Omental fat pad (tissue), 4 donors: Measurements from ENCODE around the gene PSTPIP1. TPM values are rescaled to one million over a fixed set of nuclear protein-coding genes. Genes with fewer than 3 reads are reported as not detected.

ENCODE experiments used
- ATAC-seq: fragments of 150-250 bp; one replicate; pipeline ENCODE4 v1.9.1; 2016; ENCODE audit warnings: mild to moderate bottlenecking, moderate library complexity; ENCODE audit not compliant: low FRiP score
- DNase-seq: peaks from one replicate; pipeline ENCODE4 v3.0.0-alpha.2; 2019; ENCODE audit warnings: low spot score
- total RNA-seq, 4 donors: library from RNA; depleted of rRNA; stranded (reverse); fragments of >200 nt; gene quantifications; one replicate each; pipeline ENCODE4 v1.1.0, GENCODE V29; 2016
- TF ChIP-seq, protein P1 (sequence below), 3 donors: fragments of 450-650 bp; IDR thresholded peaks; one replicate each; pipeline ENCODE4 v1.5.1; 2016 to 2017; ENCODE audit warnings: antibody characterized with exemption in 3 of 3, mild to moderate bottlenecking in 3 of 3, moderate library complexity in 2 of 3

Gene PSTPIP1
- total RNA-seq, 4 donors from 2014 or later, result 6.3 to 38.5 (median 15.1) TPM

DNA sequence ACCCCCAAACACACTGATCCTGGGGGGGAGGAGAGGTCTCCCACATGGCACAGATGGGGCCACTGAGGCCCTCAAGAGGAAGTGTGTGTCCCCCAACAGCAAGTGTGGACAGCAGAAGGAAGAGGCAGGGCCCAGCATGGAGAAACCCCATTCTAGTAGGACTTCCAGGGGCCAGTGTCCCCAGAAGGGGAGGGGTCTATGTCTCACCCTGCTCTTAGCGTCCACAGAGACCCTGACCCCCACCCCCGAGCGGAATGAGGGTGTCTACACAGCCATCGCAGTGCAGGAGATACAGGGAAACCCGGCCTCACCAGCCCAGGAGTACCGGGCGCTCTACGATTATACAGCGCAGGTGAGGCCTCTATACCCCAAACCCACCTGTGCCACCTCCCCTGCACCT, 40.7 kb downstream of the PSTPIP1 start:
- ATAC-seq (no peak), DNase-seq (no peak)
- TF ChIP-seq, protein P1, sequence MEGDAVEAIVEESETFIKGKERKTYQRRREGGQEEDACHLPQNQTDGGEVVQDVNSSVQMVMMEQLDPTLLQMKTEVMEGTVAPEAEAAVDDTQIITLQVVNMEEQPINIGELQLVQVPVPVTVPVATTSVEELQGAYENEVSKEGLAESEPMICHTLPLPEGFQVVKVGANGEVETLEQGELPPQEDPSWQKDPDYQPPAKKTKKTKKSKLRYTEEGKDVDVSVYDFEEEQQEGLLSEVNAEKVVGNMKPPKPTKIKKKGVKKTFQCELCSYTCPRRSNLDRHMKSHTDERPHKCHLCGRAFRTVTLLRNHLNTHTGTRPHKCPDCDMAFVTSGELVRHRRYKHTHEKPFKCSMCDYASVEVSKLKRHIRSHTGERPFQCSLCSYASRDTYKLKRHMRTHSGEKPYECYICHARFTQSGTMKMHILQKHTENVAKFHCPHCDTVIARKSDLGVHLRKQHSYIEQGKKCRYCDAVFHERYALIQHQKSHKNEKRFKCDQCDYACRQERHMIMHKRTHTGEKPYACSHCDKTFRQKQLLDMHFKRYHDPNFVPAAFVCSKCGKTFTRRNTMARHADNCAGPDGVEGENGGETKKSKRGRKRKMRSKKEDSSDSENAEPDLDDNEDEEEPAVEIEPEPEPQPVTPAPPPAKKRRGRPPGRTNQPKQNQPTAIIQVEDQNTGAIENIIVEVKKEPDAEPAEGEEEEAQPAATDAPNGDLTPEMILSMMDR (IDR thresholded peaks at IDR 0.05), result no peak

DNA sequence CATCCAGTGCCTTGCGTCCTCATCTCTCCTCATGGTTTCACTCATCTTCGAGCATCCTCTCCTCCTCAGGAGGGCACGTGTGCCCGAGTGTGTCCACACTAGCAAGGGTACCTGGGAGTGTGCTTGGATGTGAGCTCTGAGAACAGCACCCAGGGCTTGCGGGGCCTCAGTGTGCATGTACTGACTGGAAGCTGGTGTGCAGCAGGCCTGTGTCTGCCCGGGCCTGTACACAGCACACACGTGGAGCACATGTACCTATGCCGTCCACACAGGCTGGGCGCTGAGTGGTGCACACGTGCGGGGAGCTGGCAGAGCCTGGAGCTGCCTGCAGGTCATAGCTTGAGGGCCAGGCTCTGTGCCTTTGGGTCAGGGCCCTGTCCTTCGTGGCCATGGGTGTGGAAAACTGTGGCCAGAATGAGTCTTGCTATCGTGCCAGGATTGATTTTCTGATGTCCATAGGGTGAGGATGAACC, 41.1 kb downstream of the PSTPIP1 start:
- TF ChIP-seq, protein P1 (IDR thresholded peaks at IDR 0.05), result no peak
- DNase-seq, result no peak
- no peak for ATAC-seq

DNA sequence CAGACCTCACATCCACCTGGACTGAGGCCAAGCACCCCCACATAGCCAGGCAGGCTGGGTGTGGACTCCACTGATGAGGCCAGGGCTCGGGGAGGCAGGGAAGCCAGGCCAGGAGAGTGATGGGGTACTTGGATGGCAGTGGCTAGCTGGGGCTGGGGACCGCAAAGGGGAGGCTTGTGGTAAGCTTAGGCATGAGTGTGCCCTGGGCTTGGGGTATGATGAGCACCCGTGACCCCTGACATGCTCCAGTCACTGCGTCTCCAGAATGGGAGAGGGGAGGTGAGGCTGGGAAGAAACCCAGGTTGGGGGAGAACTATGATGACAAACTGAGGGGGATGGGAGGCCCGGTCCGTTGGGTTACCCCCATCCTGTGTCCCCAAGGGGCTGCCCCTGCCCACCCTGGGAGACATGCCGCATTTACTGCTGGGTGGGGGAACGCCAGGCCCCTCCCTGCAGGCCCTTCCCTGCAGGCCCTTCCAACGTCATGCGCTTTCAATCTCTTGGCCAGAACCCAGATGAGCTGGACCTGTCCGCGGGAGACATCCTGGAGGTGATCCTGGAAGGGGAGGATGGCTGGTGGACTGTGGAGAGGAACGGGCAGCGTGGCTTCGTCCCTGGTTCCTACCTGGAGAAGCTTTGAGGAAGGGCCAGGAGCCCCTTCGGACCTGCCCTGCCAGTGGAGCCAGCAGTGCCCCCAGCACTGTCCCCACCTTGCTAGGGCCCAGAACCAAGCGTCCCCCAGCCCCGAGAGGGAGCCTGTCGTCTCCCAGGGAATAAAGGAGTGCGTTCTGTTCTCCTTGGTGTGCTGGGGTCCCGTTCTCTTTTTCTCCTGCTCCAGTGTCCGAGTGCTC, 41.8 kb downstream of the PSTPIP1 start:
- TF ChIP-seq, protein P1 (IDR thresholded peaks at IDR 0.05), result no peak
- ATAC-seq, result no peak
- DNase-seq, result no peak

DNA sequence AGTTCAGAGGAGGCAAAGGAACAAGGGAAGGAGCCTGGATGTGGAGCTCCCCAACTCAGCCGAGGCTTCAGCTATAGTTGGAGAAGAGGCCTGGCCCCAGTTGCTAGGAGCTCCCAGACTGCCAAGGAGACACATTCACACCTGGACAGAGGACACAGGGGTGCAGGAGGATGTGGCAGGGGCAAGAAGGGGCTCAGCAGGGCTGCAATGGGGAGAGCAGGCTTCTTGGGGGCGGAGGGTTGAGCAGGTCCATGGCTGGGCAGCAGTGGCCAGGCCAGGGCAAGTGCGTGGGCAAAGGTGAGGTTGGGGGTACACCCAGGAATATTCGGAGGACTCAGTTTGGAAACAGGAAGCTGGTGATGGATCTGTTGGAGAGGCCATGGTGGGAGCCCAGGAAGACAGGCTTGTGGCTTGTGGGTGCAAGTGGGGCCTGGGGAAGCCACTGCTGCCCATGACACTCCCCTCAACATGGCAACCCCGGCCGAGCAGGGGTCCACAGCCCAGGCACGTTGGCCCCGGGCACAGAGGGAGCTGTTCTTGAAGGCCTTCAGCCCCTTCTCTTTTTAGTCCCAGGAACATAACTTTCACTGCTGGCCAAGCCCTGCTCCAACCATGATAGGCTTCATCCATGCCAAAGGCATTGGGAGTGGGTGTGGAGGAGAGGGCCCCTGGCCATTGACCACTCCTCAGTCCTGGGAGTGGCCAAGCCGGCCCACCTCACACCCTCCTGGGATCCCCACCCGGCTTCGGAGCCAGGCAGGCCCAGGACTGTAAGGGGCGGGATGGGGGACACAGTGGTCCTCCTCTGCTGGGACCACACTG, 42.7 kb downstream of the PSTPIP1 start:
- DNase-seq (no peak), ATAC-seq (no peak)
- TF ChIP-seq, protein P1 (IDR thresholded peaks at IDR 0.05), result no peak

DNA sequence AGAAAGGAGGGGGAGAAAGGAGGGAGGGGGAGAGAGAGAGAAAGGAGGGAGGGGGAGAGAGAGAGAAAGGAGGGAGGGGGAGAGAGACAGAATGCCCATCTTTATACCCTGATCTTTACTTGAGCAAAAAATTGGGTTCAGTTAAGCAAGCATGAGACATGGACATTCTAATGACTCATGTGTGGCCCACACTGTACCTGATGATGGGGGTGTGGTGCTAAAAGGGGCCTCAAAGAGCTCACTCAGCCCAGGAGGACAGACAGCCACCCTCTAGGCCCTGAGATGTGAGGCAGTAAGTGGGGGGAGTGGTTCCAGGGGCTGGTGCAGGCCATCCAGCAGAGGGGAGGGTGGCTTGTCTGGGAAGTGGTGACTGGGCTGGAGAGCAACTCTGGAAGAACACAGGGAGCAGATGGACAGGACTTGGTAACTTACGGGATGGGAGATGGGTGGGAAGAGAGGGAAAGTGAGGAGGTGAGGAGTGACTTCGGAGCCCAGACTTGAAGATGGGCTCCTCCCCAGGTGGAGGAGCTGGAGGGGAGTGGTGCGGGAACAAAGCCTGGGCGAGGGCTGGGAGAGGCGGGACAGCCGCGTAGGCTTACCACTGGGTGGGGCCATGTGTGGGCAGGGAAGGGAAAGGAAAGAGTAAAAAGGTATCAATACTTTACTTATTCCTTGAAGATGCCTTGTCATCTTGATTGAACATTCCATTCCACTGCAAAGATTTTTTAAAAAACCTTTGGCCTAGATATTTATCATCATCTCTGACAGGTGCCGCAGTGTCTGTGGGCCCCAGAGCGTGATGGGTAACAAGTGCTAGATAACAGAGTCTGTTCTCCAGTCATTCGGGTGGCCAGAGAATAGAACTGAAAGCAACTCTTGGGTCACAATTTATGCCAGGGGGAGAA, 43.6 kb downstream of the PSTPIP1 start:
- peak; percentile 49 for ATAC-seq
- TF ChIP-seq, protein P1 (IDR thresholded peaks at IDR 0.05), result no peak
- DNase-seq, result no peak

DNA sequence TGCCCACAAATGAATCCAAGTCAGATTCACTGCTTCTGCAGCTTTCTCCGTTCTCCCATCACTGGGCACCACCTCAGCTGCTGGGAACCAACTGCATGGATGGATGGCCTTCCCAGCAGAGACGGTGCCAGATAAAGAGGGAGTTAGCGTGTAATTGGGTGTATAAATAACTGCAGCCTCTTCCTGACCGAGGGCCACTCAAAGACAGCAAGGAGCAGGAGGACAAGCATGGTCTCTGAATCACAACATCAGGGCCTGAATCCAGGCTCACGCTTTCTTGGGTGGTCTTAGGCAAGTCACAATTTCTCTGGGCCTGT, 44.2 kb downstream of the PSTPIP1 start:
- ATAC-seq, result no peak
- DNase-seq, result no peak
- TF ChIP-seq, protein P1 (IDR thresholded peaks at IDR 0.05), result no peak
